ENCODE data around the gene MFAP5. TPM values are rescaled to one million over a fixed set of nuclear protein-coding genes. Genes with fewer than 3 reads are reported as not detected.

MFAP5 gene
- 0.10 TPM for total RNA-seq (2013)
- polyA plus RNA-seq (not detected), polyA minus RNA-seq (not detected in 2 replicates), total RNA-seq (0 to 2.4 (median 0.43) reads per million in 11 experiments)

- Mint-ChIP-seq H3K9me3 (peaks cover 0 to 3% (median 0%) of the 10 kb centered on the region in 7 donors), H3K27ac (no peak within 1 kb of the TSS), H3K4me3 (no peak within 1 kb of the TSS), H3K36me3 (no peaks in the 10 kb centered on the region), H3K4me1 (peaks cover 10% of the 10 kb centered on the region), H3K27me3 (ENCODE audit: low read depth in 3 of 3) (peaks cover 0 to 5% (median 3%) of the 10 kb centered on the region in 3 donors)
- Histone ChIP-seq H3K4me2 (replicated peaks; ENCODE audit: extremely low read depth, low read length, poor library complexity, severe bottlenecking) (no peak within 1 kb of the TSS), H3K27ac (ENCODE audit: low read depth in 1 of 2, low read length in 2 of 2) (no peak within 1 kb of the TSS), H3K27me3 (ENCODE audit: control insufficient read depth in 2 of 2, insufficient read depth in 2 of 2, low read length in 2 of 2) (no peaks in the 10 kb centered on the region), H3K9me3 (replicated peaks in 1 of 2; ENCODE audit: control insufficient read depth in 1 of 2, insufficient read depth in 1 of 2, low read length in 2 of 2) (no peaks in the 10 kb centered on the region), H3K9ac (ENCODE audit: insufficient read depth, low read length, poor library complexity, severe bottlenecking) (no peak within 1 kb of the TSS), H3K36me3 (replicated peaks in 1 of 2; ENCODE audit: control insufficient read depth in 1 of 2, insufficient read depth in 2 of 2, low read length in 2 of 2) (no peaks in the 10 kb centered on the region), H3K79me2 (ENCODE audit: insufficient read depth, low read length) (no peaks in the 10 kb centered on the region), H2AFZ (ENCODE audit: insufficient read depth, low read depth, low read length, poor library complexity, severe bottlenecking) (no peak within 1 kb of the TSS), H3K4me1 (ENCODE audit: control insufficient read depth in 1 of 2, insufficient read depth in 2 of 2, low read length in 2 of 2) (peaks cover 10 to 15% of the 10 kb centered on the region in 2 donors), H3K4me3 (replicated peaks in 1 of 3; ENCODE audit: low read depth in 2 of 3, low read length in 3 of 3) (no peak within 1 kb of the TSS), H4K20me1 (ENCODE audit: insufficient read depth, low read length) (no peaks in the 10 kb centered on the region)
- 89% methylated on average over 2 of the region's 6 CpGs for WGBS (ENCODE audit: insufficient coverage)
- intact Hi-C loops (cut with micrococcal nuclease) = loop anchor here (10.0 kb wide), 2 partner anchors 192 to 392 kb away; no protein-coding TSS in a partner anchor
- no peak for TF ChIP-seq CTCF (IDR thresholded peaks at IDR 0.05)
- no peak for DNase-seq
These were observed at the start of gene MFAP5 for GRCh38 chr12:8662593-8662992. MFAP5 (minus strand) TSS chr12:8662826; CDS start chr12:8662104, 722 bp downstream.

- H3K36me3 Mint-ChIP-seq = no peaks in the 10 kb centered on the region
- H3K9me3 ChIP-seq (replicated peaks in 1 of 2; ENCODE audit: control insufficient read depth in 1 of 2, insufficient read depth in 1 of 2, low read length in 2 of 2) = no peaks in the 10 kb centered on the region
- H2AFZ ChIP-seq (ENCODE audit: insufficient read depth, low read depth, low read length, poor library complexity, severe bottlenecking) = peak overlapping the region; percentile 88
- no peaks in the 10 kb centered on the region for H3K27me3 ChIP-seq (ENCODE audit: control insufficient read depth in 2 of 2, insufficient read depth in 2 of 2, low read length in 2 of 2)
- H3K4me3 ChIP-seq (replicated peaks in 1 of 3; ENCODE audit: low read depth in 2 of 3, low read length in 3 of 3) = peak overlapping the region; percentile 46 to 80 (median 57)
- no peaks in the 10 kb centered on the region for H3K9me3 Mint-ChIP-seq
- H3K27ac Mint-ChIP-seq = peak overlapping the region in 6 of 7 donors; percentile 24 to 82 (median 76)
- no peaks in the 10 kb centered on the region for H3K27me3 Mint-ChIP-seq (ENCODE audit: low read depth in 3 of 3)
- H4K20me1 ChIP-seq (ENCODE audit: insufficient read depth, low read length) = no peaks in the 10 kb centered on the region
- TF ChIP-seq CTCF (IDR thresholded peaks at IDR 0.05) = no peak
- H3K4me2 ChIP-seq (replicated peaks; ENCODE audit: extremely low read depth, low read length, poor library complexity, severe bottlenecking) = peak overlapping the region; percentile 82
- peaks cover 21% of the 10 kb centered on the region for H3K4me1 Mint-ChIP-seq
- H3K4me3 Mint-ChIP-seq = peak overlapping the region; percentile 85 to 94
- intact Hi-C loops (cut with micrococcal nuclease) = no loop called here
- H3K36me3 ChIP-seq (replicated peaks in 1 of 2; ENCODE audit: control insufficient read depth in 1 of 2, insufficient read depth in 2 of 2, low read length in 2 of 2) = no peaks in the 10 kb centered on the region
- H3K9ac ChIP-seq (ENCODE audit: insufficient read depth, low read length, poor library complexity, severe bottlenecking) = peak overlapping the region; percentile 49
- H3K27ac ChIP-seq (ENCODE audit: low read depth in 1 of 2, low read length in 2 of 2) = peak overlapping the region; percentile 26 to 82
- DNase-seq = peak; percentile 22 to 54 (median 50)
- H3K4me1 ChIP-seq (ENCODE audit: control insufficient read depth in 1 of 2, insufficient read depth in 2 of 2, low read length in 2 of 2) = peaks cover 4 to 16% of the 10 kb centered on the region in 2 donors
- WGBS (ENCODE audit: insufficient coverage) = 0% methylated on average over 3 of the region's 6 CpGs
- peaks cover 3% of the 10 kb centered on the region for H3K79me2 ChIP-seq (ENCODE audit: insufficient read depth, low read length)
These were observed 46.7 kb upstream of the MFAP5 start for GRCh38 chr12:8709124-8709830.

Data from CD14-positive monocyte (primary cell).